Activated T-cell treated with anti-CD3 and anti-CD28 coated beads for 1 hour (primary cell): ENCODE data around the gene TAS2R40.
"Not testable (repeated sequence)": the region's sequence is repeated elsewhere in the genome, so short reads cannot be mapped to it uniquely, and the experiment has no call there.

Experiments
- DNase-seq: peaks from one replicate; pipeline ENCODE4 v3.0.0-alpha.2; 2020; ENCODE audit warnings: low read depth

Gene TAS2R40

DNA sequence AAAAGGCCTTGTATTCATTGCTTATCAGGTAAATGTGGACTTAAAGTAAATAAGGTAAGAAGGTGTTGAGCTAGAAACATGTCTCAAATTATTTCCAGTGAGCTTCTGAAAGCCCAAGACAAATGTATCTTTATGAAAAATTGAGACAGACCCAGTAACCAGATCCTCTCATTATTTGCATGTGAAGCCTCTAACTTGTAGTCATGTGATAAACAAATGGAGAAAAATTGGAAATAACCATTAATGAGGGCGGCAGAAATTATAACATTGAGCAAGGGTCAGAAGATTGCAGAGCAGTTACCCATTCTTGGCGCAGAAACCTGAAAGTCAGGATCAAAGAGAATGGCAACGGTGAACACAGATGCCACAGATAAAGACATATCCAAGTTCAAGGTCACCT, at the start of gene TAS2R40:
Gene TAS2R40, plus strand, starts transcription at position 301 of the 400 bp plus-strand sequence. Its CDS starts 42 bp downstream, at position 343.
- DNase-seq = no peak

DNA sequence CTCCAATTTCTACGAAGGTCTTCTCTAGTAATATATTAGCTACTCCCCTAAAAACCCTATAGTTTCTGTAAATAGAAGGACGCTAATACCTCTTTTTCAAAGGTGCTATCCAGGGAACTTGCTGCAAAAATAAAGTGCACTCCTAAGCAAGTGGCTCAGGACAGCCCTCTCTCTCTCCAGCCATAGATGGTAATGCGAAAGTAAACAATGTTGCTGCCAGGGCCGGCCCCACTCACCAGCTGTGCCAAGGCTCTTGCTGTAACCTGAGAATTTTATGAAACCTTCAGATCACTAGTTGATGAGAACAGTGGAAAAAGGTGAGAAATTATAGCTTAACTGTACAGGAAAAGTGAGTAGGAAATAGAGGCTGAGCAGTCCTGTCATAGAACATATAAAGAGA, 49.5 kb upstream of the TAS2R40 start:
- DNase-seq = no peak

DNA sequence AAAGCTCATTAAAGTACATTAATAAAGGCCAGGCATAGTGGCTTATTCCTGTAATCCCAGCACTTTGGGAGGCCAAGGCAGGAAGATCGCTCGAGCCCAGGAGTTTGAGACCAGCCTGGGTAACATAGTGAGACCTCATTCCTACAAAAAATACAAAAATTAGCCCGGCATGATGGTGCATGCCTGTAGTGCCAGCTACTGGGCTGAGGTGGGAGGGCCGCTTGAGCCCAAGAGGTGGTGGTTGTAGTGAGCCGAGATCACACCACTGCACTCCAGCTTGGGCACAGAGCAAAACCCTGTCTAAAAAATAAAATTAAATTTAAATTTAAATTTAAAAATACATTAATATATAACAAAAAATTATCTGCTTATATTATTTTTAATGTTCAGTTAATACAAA, 45.7 kb upstream of the TAS2R40 start:
- no peak for DNase-seq

DNA sequence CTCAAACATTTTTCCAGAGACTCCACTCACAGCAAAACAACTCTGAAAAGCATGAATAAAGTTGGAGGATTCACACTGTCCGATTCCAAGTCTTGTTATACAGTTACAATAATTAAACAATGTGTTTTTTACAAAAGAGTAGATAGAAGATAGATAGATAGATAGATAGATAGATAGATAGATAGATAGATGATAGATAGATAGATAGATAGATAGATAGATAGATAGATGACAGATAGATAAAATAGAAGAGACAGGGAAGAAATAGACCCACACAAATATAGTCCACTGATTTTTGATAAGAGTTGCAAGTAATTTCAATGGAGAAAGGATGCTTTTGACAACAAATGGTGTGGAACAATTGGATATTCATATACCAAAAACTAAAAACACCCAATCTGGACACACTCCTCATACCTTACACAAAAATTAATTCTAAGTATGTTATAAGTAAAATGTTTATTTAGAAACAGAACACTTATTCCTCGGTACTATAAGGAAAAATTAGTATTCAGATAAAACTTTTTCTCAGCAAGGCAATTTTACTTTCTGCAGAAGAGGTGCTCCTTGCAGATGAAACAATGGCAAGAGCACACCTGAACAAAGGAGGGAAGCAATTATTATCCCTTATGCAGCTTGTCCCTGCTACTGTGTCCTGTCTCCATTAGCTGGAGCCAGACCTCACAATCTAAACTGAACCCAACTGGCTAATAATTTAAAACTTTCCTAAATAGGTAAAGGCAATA, 44.3 kb upstream of the TAS2R40 start:
- DNase-seq = no peak

DNA sequence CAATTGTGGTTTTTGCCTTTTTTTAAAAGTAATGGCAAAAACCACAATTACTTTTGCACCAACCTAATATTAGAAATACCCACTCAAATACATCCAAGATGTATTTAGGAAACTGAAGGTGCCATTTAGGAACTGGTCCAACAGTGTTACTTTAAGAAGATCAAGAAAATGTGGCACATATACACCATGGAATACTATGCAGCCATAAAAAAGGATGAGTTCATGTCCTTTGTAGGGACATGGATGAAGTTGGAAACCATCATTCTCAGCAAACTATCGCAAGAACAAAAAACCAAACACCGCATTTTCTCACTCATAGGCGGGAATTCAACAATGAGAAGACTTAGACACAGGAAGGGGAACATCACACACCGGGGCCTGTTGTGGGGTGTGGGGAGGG, 41.1 kb upstream of the TAS2R40 start:
- DNase-seq = not testable (repeated sequence)

DNA sequence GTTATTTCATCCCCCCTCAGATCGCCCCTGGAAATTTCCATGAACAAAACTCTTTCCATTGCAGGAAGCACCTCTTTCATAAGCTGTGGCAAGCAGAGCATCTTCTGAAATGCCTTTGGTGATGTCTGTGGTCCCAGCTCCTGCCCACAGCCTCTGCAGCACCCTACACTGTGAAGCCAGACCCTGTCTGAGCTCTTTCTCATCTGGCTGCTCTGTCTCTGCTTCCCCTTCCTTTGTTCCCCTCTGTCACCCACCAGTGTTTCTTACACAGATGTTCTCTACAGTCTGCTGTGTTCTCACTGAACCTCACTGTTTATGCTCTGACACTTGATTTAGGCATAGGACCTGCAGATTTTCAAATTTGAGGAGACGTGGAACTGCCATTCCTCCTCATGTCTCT, 40.5 kb upstream of the TAS2R40 start:
- DNase-seq = no peak

DNA sequence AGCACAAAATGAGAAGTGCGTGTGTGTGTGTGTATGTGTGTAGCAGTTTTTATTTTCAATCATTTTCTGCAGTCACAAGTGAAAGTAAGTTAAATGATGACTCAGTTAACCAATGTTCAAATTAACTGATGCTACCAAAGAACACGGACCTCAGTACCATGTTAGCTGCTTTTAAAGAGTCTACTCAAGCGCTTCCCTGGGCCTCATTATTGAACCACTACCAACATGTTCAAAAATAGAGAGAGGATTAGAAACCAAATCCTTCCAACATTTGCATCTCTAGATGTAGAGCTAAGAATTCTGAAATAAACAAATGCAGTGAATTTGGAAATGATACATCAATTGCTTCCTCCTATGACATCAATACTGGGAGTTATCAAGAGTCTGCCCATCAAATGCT, 38.8 kb upstream of the TAS2R40 start, which contains the start of gene TAS2R39:
Gene TAS2R39, plus strand, starts transcription at position 396 of the 400 bp plus-strand sequence. Its CDS starts 0 bp downstream, at position 396.
- no peak for DNase-seq

DNA sequence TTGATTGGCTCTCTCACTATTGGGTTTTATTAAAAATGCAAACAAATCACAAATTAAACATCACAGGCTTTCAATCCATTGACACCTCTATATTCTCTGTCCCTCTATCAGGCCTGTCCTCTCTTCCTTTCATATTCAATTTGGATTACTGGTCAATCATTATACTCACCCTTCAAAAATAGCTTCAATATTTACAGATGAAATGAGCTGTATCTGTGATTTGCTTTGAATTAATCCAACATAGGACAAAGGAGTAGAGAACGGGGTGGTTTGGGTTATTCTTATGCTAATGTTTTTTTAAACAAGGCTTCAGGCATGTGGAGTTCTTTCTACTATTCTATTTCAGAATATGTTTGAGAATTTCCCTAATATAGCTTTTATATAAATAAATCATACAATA, 36.3 kb upstream of the TAS2R40 start:
- DNase-seq = no peak

DNA sequence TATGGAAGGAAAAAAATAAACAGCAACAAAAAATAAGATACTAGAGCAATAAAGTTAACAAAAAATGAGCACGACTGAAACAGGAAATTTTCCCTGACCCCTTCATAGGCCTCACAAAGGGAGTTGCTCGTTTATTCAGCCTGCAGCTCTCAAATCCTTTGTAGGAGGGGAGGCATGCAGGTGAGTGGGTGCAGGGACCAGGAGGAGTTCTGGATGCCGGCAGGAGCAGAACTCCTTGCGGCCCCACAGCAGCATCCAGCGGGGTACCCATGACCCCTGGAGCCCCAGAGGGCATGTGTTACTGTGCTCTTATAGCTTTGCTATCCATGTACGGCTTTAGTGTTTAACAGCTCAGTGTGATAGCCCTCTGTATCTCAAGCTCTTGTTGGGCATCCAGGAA, 32.8 kb upstream of the TAS2R40 start:
- DNase-seq = no peak

- no peak for DNase-seq
Observed at GRCh38 chr7:143193880-143194279, 28.0 kb upstream of the TAS2R40 start.

GRCh38 chr7:143199040-143199439, 22.8 kb upstream of the TAS2R40 start:
- DNase-seq = no peak

- DNase-seq = no peak
Observed at GRCh38 chr7:143202161-143202560, 19.7 kb upstream of the TAS2R40 start.

- DNase-seq = no peak
Observed at GRCh38 chr7:143203386-143203785, 18.5 kb upstream of the TAS2R40 start.

DNA sequence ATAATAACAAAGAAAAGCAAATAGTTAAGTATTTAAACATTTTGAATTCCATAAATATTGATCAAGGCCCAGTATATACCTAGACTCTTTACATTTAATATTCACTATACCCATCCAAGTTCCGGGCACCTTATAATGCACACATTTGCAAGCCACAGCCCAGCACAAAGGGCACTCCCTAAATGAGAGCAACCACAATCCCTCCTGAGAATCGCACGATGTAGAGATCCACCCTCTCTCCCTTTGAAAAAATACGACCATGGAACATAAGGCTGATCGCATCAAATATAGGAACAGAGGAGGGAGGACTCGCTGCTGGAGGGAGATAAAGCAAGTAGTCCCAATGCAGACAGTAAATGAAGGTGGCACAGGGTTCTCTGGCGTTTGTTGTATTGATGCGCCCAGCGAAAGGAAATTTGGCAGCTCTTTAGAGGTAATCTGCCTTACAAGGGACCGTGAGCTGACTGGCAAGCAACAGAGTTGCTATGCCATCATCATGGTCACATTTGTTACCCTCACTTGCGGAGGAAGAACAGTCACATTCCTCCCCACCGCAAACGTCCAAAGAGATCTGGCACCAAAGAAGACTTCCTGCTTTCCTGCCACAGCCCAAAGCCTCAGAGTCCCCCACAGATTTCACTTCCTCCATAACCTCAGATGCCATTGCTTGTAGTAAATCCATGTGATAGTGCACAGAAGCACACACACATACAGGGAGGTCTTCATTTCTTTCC, 16.1 kb upstream of the TAS2R40 start:
- no peak for DNase-seq

- DNase-seq = no peak
Observed at GRCh38 chr7:143210541-143210940, 11.3 kb upstream of the TAS2R40 start.

DNA sequence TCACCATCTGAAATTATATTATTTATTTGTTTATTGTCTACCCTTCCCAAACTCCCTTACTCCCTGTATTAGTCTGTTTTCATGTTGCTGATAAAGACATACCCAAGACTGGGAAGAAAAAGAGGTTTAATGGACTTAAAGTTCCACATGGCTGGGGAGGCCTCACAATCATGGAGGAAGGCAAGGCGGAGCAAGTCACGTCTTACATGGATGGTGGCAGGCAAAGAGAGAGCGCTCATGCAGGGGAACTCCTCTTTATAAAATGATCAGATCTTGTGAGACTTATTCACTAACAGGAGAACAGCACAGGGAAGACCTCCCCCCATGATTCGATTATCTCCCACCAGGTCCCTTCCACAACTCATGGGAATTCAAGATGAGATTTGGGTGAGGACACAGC, 8.4 kb upstream of the TAS2R40 start:
- not testable (repeated sequence) for DNase-seq

GRCh38 chr7:143214789-143215679, 6.8 kb upstream of the TAS2R40 start:
- peak; percentile 55 for DNase-seq

GRCh38 chr7:143216151-143216550, 5.7 kb upstream of the TAS2R40 start:
- DNase-seq = no peak

DNA sequence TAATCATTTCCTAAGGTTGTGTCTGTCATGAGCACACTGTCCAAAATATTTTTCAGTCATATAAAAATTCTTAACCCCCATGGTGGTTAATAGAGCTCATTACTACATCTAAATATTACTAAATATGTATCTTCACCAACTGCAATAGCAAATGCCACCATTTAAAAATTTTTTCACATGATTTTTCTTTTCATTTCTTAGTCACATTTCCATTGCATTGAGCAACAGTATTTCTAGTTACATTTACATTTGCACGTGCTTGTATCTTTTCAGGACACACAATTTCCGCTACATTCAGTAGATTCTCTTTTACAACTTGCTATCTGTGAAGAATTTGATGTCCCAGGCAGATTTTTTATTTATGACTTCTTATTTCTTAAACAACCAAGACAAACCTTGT, 5.2 kb upstream of the TAS2R40 start:
- DNase-seq = no peak

DNA sequence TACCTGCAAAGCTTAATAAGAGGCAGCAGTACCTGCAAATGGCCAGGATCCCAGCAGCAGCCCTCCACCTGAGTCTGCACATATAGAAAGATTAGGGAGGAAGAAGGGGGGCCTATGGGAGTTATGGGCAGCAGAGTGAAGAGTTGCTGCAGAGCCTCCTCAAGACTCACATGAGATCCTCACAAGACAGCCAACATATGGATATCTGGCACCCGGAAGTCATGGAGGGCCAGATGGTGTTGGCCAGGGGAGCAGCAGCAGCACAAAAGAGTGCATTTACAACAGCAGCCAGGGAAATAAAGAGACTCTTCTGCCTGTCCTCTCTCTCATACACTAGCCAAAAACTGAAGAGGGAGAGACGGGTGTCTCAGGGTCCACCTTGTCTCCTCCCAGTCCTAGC, 4.0 kb upstream of the TAS2R40 start:
- no peak for DNase-seq

DNA sequence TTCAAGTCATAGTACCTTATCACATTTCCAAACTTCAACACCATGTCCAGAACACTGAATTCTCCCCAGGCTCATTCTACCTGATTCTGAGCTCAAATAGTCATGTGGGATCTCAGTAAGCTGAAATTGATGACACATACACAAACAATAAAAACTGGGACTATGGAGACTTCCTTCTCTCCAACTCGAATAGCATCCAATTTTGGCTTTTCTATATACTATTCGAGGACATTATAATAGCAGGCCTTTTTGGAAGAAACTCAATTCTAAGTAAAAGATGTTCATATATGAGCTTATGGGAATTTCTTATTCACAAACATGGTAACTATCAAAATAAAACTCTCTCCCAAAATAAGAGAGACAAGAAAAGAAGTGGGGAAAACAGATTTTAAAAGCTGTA, 551 bp upstream of the TAS2R40 start:
- no peak for DNase-seq

GRCh38 chr7:143222782-143223181, 945 bp downstream of the TAS2R40 start:
- no peak for DNase-seq
